Suppressor macrophage treated with lipopolysaccharide for 1 hour (primary cell): Measurements from ENCODE around the gene FUOM.

Source experiments
- DNase-seq, 3 donors: peaks; one replicate each; pipeline ENCODE4 v3.0.0-alpha.2; 2020 to 2022

FUOM gene

DNA sequence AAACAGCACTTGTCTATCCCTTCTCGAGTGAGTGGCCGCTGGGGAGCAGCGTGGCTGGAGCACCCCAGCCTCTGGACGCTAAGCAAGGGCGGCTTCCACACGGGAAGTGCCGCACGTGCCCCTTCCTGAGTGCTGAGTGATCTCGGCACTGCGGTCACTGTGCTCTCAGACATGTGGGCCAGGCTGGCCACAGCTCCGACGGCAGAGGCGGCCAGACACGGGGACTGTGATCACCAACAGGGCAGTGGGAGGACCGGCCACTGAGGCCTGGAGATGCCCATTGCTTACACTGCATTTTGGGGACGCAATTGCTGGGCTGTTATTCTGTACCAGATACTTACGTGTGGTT lies 8.3 kb upstream of the FUOM start:
- no peak for DNase-seq

DNA sequence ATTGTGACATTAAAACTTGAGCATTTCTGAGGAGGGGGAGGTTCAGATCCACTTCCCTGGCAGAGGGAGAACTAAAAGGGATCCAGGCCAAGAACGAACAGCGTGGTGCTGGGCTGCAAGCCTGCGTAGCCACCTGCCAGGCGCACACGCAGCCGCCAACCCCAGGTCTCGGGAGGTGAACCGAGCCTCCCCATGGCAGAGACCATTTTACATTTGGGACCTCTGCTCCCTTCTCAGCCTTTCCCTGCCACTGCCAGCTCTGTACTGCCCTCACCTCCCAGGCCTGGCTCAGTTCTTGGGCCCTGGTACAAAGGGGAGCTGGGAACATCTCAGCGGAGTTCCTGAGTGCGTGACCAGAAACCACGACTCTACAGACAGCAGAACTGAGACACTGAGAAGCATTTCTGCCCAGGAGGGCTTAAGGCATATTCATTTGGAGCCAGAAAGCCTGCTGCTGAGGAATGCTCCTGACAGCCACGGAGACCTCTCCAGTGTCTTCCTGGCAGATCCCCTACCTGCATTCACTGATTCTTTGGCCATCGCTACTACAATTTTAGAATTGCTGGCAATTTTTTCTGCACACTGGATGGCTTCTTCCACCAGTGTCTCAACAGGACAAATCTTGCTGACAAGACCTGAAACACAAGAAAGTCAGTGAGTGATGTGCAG lies 7.8 kb upstream of the FUOM start:
- DNase-seq, result no peak

DNA sequence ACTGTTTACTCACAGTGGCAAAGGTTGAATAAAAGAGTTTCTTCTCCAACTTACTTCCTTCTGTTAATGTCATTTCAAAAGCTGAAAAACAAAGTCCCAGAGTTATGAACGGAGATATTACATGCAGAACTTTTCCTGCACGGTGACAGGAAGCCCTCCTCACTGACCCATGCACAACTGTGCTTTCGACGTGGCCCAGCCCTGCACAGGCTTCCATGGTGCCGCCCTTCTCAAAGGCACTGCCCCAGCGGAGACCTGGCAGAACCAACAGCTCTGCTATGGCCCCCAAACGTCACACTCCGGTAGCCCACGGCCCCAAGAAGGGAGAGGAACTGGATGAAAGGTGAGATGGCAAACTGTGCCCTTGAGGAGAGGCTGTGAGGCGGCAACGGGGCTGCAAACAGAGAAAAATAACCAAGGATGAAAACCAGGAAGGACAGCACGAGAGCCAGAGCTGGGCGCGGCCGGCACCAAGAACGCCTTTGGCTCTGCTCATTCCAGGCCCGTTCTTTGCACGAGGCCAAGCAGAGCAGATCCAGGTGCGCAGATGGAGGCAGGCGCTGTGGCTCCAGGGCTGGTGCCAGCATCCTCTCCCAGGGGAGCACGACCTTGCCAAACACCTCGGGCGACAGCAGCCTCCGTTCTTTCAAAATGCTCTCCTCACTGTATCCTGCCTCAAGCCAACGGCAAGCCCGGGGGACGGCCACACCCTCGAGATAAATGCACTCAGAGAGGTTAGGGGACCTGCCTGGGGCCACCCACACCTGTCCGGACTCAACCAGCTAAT lies 7.0 kb upstream of the FUOM start:
- no peak for DNase-seq

DNA sequence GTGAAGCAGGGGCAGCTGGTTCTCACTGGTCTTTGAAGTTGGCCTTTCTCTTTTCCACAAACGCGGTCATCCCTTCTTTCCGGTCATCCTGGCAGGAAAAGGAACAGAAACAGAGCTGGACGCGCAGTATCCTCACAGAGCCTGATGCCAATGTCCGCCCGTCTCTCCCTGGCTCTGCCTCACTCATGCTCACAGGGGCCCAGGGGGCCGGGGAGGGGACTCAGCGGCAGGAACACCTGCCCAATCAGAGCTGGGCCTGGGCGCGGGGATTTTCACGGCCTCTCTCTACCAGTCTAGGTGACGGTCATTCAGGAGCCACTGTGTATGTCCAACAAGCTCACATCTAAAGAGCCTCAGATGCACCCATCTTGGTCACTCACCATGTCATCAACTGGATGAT lies 5.0 kb upstream of the FUOM start:
- DNase-seq, result no peak

DNA sequence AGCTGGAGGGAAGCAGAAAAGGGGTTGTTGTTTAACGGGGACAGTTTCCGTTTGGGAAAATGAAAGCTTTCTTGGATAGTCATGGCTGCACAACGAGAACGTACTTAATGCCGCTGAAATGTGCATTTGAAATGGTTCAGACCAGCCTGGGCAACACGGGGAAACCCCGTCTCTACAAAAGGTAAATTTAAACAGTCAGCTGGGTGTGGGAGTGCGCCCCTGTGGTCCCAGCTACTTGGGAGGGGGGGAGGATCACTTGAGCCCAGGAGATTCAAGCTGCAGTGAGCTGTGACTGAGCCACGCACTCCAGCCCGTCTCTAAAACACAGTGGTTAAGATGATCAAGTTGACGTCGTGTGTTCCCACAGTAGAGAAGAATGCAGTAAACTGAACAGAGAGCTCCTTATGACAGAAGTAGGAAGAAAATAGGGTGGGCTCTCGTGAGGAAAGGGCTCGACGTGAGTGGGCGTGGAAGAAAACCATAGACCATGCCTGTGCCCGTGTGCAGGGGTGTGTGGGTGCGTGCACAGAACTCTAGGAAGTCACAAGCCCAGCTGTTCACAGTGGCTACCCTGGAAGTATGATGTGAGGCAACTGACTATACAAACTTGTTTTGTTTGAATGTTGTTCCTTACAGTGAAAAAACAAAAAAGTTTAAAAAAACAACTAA lies 4.1 kb upstream of the FUOM start:
- DNase-seq, result no peak

DNA sequence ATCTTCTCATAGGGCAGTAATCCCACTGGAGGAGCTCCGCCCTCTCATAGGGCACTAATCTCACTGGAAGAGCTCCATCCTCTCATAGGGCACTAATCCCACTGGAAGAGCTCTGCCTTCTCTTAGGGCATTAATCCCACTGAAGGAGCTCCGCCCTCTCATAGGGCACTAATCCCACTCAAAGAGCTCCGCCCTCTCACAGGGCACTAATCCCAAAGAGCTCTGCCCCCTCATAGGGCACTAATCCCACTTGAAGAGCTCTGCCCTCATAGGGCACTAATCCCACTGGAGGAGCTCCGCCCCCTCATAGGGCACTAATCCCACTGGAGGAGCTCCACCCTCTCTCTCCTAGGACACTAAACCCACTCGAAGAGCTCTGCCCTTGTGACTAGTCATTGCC lies 3.4 kb upstream of the FUOM start:
- DNase-seq, result no peak

DNA sequence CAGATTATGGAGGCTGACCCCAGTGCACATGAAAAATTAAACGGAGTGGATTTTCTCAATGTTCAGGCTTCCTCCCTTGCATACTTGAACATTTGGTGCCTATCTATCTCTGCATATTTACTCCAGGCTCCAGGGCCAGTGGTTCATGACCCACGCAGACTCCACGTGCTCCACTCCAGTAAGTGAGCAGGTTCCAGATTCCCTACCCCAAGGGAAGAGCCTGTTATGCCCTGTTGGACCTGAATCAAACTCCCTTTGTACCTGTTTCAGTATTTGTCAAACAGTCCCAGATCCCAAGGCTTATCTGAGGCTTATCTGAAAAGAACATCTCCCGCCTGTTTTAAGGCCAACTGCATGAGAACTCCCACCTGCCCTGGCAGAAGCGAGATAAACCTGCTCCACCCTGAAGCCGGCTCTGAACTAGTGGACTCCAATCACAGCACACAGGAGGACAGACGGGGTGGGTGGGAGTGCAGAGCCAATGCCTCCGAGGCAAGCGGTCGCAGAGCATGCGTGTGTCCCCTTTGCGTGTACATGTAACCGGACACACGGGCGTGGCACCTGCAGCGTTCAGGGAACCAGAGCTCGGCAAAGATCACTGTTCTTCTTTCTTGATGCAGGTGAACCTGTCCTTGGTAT lies 2.3 kb upstream of the FUOM start:
- DNase-seq, result no peak

DNA sequence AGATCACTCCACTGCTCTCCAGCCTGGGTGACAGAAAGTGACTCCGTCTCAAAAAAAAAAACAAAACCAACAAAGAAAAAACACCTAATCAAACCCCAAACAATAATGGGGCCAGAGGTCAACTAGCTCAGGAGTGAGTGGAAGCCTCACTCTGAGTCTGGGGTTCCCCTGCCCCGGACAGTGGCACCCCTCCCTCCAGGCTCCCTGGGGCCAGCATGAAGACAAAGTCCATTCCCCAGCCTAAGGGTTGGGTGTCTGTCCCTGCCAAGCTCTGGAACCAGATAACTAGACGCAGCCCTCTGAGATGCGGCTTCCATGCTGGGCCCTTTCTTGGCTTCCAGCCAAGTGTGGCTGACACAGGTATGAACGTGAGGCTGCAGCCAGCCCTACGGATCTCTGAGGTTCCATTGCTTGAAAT lies 1.7 kb upstream of the FUOM start:
- no peak for DNase-seq

DNA sequence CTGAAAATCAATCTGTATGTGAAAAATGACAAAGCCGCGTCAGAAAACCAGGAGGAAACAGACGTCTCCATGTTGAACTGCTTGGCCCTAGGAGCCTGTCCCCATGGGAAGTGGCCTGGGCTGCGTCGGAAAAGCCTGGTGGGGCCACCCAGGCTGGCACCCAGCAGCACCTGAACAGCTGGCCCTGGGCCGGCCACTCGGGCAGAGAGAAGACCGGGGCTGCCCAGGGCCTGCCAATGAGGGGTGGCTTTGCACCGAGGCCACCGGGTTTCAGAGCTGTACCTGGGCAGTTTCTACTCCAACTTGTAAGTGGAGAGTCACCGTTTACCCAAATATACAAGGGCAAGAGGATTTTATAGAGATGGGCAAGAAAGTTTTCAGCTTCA lies 1.1 kb upstream of the FUOM start:
- DNase-seq, result no peak

DNA sequence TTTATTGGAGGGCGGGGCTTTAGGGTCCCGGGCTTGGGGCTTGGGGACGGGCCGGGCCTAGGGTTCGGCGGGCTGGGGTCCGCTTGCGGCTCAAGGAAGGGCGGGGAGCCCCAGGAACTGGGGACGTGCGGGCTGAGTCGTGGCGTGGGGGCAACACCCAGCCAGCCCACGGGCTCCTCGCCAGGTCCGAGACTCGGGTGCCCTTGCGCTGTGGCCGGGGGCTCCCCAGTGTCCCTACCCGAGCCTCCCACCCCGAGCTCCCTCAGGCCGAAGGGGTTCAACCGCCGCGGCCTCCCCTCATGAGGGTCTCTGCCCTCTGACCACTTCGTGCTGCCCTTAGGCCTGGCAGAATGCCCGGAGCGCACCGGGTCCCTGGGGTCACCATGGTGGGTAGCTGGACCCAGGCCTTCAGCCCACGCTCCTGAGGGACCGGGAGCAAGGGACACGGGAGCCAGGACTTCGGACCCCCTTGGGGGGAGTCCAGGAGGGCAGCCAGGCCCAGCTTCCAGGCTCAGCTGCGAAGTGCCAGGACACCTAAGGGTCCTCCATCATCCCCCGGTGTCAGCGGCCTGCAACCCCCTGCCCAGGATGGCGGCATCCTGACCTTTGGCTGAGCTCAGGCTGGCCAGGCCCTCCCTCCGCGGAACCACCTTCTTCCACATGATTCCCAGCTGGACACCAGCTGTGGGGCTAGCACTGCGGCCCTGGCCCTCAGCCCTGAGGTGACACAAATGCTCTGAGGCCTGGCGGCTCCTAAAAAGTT lies 524 bp upstream of the FUOM start:
- no peak for DNase-seq

DNA sequence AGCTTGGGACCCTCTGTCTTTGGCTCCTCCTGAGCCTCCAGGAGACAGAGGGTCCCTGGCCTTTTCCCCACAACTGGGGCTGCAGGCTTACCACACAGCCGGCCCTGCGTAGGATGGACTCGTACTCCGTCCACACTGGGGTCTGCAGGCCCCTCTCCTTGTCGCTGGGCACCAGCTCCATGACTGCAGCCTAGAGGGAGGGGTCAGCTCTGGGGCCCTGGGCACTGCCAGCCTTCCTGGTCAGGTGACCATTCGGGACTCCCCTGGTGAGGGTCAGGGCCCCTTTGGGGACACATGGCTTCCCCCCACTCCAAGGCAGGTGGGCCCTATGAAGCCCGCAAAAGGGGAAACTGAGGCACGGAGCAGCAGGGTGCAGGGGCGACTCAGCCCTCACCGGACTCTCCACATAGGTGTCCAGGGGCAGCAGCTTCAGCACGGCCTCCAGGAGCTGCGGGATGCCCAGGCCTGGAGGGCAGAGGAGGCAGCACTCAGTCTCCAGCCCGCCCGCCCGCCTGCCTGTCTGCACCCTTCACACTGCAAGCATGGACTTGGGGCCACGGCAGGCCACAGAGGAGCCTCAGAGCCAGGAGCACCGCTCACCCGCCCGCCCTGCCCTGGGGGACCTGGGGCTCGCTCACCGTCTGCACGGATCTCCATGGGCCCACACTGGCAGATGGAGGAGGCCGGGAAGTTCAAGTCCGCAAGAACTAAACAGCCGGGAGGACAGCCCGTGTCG lies 1.1 kb downstream of the FUOM start:
- no peak for DNase-seq

DNA sequence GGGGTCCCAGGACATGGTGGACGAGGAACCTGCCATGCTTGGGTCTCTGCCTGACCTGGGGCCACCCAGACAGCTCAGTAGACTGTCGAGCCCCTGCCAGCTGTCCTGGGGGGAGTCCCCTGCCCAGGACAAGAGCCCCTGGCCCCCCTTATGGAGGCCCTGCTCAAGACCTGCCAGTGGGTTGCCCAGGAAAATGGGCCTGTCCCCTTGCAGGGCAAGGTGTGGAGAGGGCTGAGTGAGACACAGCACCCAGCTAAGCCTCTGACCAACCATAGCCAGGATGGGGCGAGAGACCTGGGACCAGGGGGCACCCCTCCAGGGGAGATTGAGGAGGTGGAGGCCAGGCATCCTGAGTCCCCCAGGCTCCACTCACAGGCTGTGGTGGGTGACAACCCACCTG lies 1.8 kb downstream of the FUOM start:
- DNase-seq, result no peak

DNA sequence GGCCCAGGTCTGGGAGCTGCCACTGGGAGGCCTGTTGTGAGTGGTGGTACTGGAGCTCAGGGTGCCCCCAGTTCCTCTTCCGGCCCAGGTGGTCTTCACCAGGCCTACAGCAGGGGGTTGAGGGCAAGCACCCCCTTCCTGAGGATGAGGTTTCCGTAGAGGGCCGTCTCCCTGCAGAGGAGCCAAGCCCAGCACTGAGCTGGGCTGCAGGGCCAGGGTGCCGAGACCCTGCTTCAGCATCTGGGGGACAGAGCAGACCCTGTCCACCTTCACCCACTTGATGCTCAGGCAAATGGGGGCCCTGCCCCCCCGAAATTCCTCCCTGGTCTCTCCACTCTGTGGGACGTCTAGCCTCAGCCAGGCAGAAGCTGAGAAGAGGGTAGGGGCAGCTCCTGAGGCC lies 2.6 kb downstream of the FUOM start:
- DNase-seq, result no peak

DNA sequence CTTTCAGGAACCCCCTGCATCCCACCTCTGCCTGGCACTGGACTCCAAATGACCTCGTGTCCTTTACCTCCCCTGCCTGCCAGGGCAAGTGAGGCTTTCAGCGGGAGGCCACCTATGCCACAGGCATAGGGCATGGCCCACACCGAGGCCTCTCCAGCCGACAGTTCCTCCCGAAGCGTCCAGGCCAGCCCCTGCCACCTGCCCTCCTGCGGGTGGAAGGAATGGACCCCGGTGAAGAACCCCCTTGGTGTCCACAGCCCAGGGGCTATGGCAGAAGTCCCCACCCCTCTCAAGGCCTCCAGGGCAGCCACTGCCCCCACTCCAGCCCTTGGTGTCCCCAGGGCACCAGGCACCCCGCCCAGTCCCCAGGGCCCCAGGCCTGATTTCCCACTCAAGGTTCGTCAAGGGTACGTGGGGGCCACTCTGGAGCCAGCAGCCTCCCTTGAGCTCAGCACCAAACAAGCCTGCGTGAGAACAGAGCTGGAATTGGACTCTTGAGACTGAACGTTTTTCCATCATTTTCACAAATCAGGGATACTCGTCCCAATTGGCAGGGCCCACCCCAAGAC lies 3.1 kb downstream of the FUOM start:
- no peak for DNase-seq

DNA sequence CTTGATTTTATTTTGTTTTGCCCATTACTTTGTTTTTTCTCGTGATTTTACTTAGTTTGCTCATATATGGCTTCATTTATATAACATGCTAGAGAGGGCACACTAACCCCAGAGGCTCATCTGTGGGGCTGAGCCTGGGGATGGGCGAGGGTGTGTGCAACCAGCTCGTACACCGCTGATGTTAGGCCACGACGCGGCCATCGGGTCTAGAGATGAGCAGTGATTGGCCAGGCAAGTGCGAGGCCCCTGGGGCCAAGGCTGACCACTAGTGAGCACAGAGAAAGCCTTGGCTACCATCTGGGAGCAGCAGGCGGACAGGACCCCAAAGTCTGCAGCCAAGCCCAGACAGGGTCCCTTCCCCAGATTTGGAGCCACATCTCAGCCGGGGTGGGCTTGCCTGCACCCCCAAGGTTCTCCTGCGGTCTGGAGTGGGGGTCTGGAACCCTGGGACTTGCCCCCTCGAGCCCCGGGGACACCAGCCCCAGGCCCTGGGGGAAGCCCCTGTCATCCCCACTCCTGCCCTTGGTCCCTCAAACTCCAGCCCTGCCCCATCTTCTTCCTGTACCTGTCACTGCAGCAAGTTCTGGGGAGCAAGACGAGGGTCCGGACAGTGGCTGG lies 3.7 kb downstream of the FUOM start:
- no peak for DNase-seq

DNA sequence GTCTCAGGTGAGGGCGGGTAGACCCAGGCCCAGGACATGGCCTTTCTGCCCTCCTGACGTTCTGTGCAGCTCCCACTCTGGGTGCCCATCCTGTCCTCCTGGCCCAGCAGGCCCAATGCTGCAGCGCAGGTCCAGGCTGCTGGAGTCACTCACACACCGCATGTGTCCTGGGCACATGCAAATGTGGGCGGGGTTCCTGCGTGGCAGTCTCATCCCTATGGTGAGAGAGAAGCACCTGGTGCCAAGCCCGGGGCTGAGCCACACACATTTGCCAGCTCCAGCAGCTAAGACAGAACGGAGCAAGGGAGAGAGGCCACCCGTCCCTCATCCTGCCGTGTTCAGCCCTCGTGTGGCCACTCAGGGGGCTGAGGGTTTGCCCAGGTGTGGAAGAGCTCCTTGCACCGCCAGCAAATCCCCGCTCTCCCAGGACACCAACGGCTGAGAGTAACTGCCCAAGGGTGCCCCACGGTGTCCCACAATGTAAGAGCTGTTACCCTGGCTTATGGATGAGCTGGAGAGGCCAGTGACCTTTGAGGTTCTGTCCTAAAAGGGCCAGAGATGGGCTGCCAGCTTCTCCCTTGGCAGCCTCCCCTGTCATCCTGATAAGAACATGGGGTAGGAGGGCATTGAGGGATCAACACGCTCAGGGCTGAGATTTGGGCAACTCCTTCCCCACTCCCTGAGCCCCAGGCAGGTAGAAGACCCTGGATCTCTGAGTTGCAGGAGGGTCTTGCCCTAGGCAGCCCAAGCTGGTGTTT lies 4.4 kb downstream of the FUOM start:
- no peak for DNase-seq

DNA sequence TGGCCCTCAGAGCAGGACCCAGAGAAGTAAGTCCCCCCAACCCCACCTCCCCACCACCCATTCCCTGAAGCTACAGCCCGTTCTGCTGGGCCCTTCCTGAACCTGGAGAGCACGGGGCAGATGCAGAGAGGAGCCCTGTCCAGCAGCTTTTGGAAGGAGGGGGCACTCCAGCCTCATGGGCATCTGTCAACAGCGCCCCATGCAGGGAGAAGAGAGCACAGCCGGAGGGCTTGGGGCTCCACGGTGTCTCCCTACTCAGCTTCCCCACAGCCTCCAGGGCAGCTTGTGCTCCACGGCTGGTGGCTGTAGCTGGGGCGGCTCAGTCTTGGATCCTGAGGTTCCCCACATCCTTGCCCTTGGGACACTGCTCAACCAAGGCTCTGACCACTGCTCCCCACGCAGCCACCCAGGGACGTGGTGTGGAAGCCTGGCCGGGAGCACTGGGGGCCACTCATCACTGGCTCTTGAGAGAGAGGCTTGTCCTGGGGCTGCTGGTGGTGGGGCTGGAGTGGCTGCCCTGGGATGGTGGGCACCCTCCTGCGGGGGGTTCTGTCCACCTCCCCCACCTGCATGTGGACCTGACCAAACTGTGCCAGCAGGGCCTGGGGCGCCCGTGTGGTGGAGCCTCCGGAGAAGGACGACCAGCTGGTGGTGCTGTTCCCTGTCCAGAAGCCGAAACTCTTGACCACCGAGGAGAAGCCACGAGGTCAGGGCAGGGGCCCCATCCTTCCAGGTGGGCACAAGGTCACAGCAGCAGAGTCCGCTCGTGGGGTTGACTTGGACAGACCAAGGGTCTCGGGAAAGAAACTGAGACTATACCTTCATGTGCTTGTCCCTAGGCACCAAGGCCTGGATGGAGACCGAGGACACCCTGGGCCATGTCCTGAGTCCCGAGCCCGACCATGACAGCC lies 6.2 kb downstream of the FUOM start:
- DNase-seq, result no peak

DNA sequence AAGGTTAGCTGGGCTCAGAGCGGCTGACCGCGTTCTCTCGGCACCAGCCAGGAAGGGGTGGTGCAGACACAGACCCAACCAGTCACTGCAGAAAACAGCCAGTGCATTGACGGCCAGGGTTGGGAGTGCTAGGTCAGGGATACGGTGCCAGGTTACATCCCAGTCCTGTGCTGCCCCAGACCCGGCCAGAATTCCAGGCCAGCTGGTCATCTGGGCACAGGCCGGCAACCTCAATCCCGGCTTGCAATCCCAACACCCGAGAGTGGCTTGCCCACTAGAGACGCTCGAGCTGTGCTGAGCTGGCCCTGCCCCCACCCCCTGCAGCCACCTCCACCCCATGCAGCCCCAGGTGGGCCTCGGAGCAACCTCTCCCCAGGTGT lies 6.9 kb downstream of the FUOM start:
- DNase-seq, result no peak

DNA sequence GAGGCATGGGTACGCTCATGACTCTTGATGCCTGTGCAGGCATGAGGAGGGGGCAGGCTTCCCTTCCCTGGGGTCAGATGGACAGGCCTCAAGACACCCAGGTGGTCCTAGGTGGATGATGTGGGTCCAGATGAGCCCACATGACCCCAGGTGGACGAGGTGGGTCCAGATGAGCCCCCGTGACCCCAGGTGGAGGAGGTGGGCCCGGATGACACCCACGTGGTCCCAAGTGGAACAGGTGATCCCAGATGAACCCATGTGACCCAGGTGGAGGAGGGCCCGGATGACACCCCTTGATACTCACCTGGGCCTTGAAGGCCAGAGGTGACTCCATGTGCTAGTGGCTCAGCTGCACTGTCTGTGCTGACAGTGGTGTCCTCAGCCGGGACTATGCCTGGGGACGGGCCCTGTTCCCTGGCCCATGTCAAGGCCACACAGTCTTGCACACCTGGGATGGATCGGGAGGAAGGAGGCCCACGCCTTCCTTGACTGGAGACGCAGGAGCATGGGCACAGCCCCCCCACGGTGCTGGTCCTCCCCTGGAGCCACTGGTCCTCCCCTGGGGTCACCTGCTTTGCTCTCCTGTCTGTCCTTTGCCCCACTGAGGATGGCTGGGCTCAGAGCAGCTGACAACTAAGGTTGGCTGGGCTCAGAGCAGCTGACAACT lies 7.4 kb downstream of the FUOM start:
- DNase-seq, result no peak
